ENCODE measurements around the gene SMPDL3B. TPM values are rescaled to one million over a fixed set of nuclear protein-coding genes. Genes with fewer than 3 reads are reported as not detected.

SMPDL3B gene
- polyA plus RNA-seq, 3 donors: 0.13 to 0.21 TPM; not detected in 1

GRCh38 chr1:27940297-27940696 lies 5.5 kb downstream of the SMPDL3B start:
- H3K4me1 ChIP-seq (ENCODE audit: control insufficient read depth in 1 of 2, insufficient read depth in 2 of 2, low read length in 2 of 2): peaks cover 55 to 63% of the 10 kb centered on the region in 2 donors
- peaks cover 60% of the 10 kb centered on the region for H3K4me1 Mint-ChIP-seq

DNA sequence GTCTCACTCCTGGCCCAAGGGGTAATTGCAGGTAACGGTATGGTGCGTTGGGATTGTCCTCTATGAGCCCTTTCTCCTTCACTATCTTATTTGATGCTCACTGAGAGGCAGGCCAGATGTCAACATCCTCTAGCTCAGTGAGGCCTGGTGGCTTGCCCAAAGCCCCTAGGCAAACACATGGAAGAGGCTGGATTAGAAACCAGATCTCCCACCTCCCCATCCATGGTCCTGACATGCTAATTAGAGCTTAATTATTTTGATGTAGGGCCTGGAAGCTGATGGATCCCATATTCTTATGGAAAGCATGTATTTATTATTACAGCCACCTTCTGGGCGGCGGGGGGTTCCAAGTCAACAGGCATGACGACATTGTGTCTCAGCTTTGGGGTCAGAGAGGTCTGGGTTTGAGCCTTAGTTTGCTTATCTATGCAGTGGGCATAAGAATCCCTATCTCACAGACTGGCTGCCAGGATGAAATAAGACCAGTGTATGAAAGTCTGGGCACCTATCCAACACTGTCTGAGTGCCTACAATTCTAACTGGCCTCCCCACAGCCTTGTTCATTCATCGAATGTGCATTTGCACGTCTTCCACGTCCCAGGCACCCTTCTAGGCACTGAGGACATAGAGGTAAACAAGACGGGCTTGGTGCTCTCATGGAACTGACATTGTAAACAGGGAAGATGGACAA lies 6.2 kb downstream of the SMPDL3B start:
- Mint-ChIP-seq H3K27ac (peak overlapping the region; percentile 84 to 99 (median 98)), H3K36me3 (peaks cover 0 to 3% of the 10 kb centered on the region in 2 donors), H3K27me3 (ENCODE audit: low read depth in 3 of 3) (peaks cover 2 to 4% (median 3%) of the 10 kb centered on the region in 3 donors), H3K4me3 (no peak overlapping the region), H3K9me3 (no peaks in the 10 kb centered on the region), H3K4me1 (peaks cover 58% of the 10 kb centered on the region)
- Histone ChIP-seq H3K9ac (ENCODE audit: insufficient read depth, low read length, poor library complexity, severe bottlenecking) (peak overlapping the region; percentile 6), H3K4me3 (replicated peaks in 1 of 3; ENCODE audit: low read depth in 2 of 3, low read length in 3 of 3) (no peak overlapping the region), H4K20me1 (ENCODE audit: insufficient read depth, low read length) (no peaks in the 10 kb centered on the region), H3K27me3 (ENCODE audit: control insufficient read depth in 2 of 2, insufficient read depth in 2 of 2, low read length in 2 of 2) (no peaks in the 10 kb centered on the region), H2AFZ (ENCODE audit: insufficient read depth, low read depth, low read length, poor library complexity, severe bottlenecking) (peak overlapping the region; percentile 41), H3K4me1 (ENCODE audit: control insufficient read depth in 1 of 2, insufficient read depth in 2 of 2, low read length in 2 of 2) (peaks cover 59 to 63% of the 10 kb centered on the region in 2 donors), H3K36me3 (replicated peaks in 1 of 2; ENCODE audit: control insufficient read depth in 1 of 2, insufficient read depth in 2 of 2, low read length in 2 of 2) (no peaks in the 10 kb centered on the region), H3K27ac (ENCODE audit: low read depth in 1 of 2, low read length in 2 of 2) (peak overlapping the region; percentile 6 to 98), H3K4me2 (replicated peaks; ENCODE audit: extremely low read depth, low read length, poor library complexity, severe bottlenecking) (no peak overlapping the region), H3K79me2 (ENCODE audit: insufficient read depth, low read length) (no peaks in the 10 kb centered on the region), H3K9me3 (replicated peaks in 1 of 2; ENCODE audit: control insufficient read depth in 1 of 2, insufficient read depth in 1 of 2, low read length in 2 of 2) (no peaks in the 10 kb centered on the region)
- TF ChIP-seq, protein P1, sequence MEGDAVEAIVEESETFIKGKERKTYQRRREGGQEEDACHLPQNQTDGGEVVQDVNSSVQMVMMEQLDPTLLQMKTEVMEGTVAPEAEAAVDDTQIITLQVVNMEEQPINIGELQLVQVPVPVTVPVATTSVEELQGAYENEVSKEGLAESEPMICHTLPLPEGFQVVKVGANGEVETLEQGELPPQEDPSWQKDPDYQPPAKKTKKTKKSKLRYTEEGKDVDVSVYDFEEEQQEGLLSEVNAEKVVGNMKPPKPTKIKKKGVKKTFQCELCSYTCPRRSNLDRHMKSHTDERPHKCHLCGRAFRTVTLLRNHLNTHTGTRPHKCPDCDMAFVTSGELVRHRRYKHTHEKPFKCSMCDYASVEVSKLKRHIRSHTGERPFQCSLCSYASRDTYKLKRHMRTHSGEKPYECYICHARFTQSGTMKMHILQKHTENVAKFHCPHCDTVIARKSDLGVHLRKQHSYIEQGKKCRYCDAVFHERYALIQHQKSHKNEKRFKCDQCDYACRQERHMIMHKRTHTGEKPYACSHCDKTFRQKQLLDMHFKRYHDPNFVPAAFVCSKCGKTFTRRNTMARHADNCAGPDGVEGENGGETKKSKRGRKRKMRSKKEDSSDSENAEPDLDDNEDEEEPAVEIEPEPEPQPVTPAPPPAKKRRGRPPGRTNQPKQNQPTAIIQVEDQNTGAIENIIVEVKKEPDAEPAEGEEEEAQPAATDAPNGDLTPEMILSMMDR (IDR thresholded peaks at IDR 0.05): no peak
- 100% methylated on average over 6 of the region's 9 CpGs for WGBS (ENCODE audit: insufficient coverage)
- no peak for DNase-seq
- intact Hi-C loops (cut with micrococcal nuclease): loop anchor here (2.0 to 5.0 kb wide), 3 partner anchors 34 to 38 kb away; no protein-coding TSS in a partner anchor

More at GRCh38 chr1:27940297-27940696, 5.5 kb downstream of the SMPDL3B start:
- H3K27ac Mint-ChIP-seq: peak overlapping the region; percentile 81 to 99 (median 91)
- peaks cover 0 to 2% (median 0%) of the 10 kb centered on the region in 7 donors for H3K9me3 Mint-ChIP-seq
- Histone ChIP-seq H3K27ac (ENCODE audit: low read depth in 1 of 2, low read length in 2 of 2) (peak overlapping the region; percentile 18 to 98), H4K20me1 (ENCODE audit: insufficient read depth, low read length) (no peaks in the 10 kb centered on the region), H2AFZ (ENCODE audit: insufficient read depth, low read depth, low read length, poor library complexity, severe bottlenecking) (peak overlapping the region; percentile 89), H3K9ac (ENCODE audit: insufficient read depth, low read length, poor library complexity, severe bottlenecking) (peak overlapping the region; percentile 4), H3K79me2 (ENCODE audit: insufficient read depth, low read length) (no peaks in the 10 kb centered on the region), H3K27me3 (ENCODE audit: control insufficient read depth in 2 of 2, insufficient read depth in 2 of 2, low read length in 2 of 2) (peaks cover 0 to 5% of the 10 kb centered on the region in 2 donors), H3K9me3 (replicated peaks in 1 of 2; ENCODE audit: control insufficient read depth in 1 of 2, insufficient read depth in 1 of 2, low read length in 2 of 2) (no peaks in the 10 kb centered on the region), H3K4me3 (replicated peaks in 1 of 3; ENCODE audit: low read depth in 2 of 3, low read length in 3 of 3) (no peak overlapping the region), H3K4me2 (replicated peaks; ENCODE audit: extremely low read depth, low read length, poor library complexity, severe bottlenecking) (peak overlapping the region; percentile 4), H3K36me3 (replicated peaks in 1 of 2; ENCODE audit: control insufficient read depth in 1 of 2, insufficient read depth in 2 of 2, low read length in 2 of 2) (no peaks in the 10 kb centered on the region)
- peak; percentile 76 to 80 (median 80) for DNase-seq
- TF ChIP-seq, protein P1 (IDR thresholded peaks at IDR 0.05): peak; percentile 80
- no peak overlapping the region for H3K4me3 Mint-ChIP-seq
- peaks cover under 1 to 3% of the 10 kb centered on the region in 2 donors for H3K36me3 Mint-ChIP-seq
- peaks cover 9 to 11% (median 10%) of the 10 kb centered on the region in 3 donors for H3K27me3 Mint-ChIP-seq (ENCODE audit: low read depth in 3 of 3)
- WGBS (ENCODE audit: insufficient coverage): no CpG with 5 or more reads among the region's 6 CpGs
- intact Hi-C loops (cut with micrococcal nuclease): loop anchor here (2.0 to 5.0 kb wide), 3 partner anchors 33 to 39 kb away; no protein-coding TSS in a partner anchor
